Measurements from ENCODE around the gene PLN.

PLN gene

DNA sequence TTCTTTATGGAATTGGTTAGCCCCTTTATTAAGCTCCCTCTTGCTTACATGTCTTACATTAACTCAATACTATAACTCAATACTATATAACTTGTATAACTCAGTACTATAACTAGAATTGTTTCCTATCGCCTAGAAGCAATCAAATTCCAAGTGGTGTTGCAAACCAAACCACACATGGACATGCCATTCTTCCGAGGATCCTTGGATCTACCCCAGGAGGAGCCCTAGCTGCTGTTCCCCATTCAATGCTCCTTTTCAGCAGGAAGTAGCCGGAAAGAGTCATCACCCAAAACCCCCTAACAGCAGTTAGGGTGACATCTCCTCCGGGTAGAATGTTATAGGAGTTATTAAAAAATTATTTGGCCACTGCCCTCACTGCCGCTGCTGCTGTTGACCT, 40.5 kb downstream of the PLN start:
- TF ChIP-seq, protein P1, sequence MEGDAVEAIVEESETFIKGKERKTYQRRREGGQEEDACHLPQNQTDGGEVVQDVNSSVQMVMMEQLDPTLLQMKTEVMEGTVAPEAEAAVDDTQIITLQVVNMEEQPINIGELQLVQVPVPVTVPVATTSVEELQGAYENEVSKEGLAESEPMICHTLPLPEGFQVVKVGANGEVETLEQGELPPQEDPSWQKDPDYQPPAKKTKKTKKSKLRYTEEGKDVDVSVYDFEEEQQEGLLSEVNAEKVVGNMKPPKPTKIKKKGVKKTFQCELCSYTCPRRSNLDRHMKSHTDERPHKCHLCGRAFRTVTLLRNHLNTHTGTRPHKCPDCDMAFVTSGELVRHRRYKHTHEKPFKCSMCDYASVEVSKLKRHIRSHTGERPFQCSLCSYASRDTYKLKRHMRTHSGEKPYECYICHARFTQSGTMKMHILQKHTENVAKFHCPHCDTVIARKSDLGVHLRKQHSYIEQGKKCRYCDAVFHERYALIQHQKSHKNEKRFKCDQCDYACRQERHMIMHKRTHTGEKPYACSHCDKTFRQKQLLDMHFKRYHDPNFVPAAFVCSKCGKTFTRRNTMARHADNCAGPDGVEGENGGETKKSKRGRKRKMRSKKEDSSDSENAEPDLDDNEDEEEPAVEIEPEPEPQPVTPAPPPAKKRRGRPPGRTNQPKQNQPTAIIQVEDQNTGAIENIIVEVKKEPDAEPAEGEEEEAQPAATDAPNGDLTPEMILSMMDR (IDR thresholded peaks at IDR 0.05; ENCODE audit: borderline replicate concordance, insufficient read depth, low read depth, low read length) = no peak
- no peak overlapping the region for H3K4me3 ChIP-seq (ENCODE audit: low read depth, low read length)

- TF ChIP-seq, protein P1 (IDR thresholded peaks at IDR 0.05; ENCODE audit: borderline replicate concordance, insufficient read depth, low read depth, low read length) = no peak
- H3K4me3 ChIP-seq (ENCODE audit: low read depth, low read length) = no peak overlapping the region
Observed at GRCh38 chr6:118589186-118589585, 41.1 kb downstream of the PLN start.

DNA sequence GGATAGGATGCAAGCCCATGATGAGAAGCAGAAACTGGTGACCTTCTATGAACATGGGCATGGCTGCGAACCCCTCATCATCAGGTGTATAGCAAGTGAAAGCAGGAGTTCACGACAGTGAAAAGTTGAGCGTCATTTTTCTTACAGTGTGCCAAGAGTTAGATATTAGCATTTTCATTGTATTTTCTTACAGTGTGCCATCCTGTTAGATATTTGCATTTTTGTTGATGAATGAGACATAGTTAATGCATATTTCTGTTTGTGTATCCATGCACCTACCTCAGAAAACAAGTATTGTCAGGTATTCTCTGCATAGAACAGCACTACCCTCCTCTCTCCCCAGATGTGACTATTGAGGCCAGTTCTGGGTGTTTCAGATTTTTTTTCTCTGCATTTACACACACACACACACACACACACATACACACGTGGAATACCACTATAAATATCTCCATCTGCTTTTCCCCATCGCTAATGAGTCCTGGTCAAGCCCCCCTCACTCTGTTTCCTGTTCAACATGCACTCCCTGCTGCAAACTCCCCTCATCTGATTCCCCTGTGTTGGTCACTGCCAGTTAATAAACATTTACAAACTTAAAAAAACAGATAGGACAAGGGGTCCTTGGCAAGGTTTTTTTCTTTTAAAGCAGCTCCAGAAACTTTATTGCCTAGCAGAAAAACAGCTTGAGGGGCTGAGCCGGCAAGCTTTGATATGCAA, 41.7 kb downstream of the PLN start:
- TF ChIP-seq, protein P1 (IDR thresholded peaks at IDR 0.05; ENCODE audit: borderline replicate concordance, insufficient read depth, low read depth, low read length) = no peak
- no peak overlapping the region for H3K4me3 ChIP-seq (ENCODE audit: low read depth, low read length)

DNA sequence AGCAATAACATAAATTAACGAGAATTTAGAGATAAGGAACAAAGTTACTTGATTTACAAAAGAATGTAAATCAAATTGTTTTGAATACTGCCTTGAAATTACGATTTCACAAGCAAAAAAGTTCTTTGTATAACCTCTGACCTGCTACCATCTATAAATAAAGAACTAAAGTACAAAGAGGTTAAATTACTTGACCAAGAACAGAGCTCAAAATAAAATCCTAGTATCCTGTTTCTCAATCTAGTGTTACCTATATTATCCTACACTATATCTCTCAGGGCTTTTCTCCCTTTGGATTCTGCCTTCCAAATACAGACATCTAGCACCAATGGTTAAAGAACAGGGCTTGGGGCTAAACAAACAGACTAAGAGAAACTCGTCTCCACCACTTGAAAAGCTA, 43.8 kb downstream of the PLN start:
- TF ChIP-seq, protein P1 (IDR thresholded peaks at IDR 0.05; ENCODE audit: borderline replicate concordance, insufficient read depth, low read depth, low read length) = no peak
- H3K4me3 ChIP-seq (ENCODE audit: low read depth, low read length) = no peak overlapping the region

GRCh38 chr6:118594877-118595276, 46.8 kb downstream of the PLN start:
- TF ChIP-seq, protein P1 (IDR thresholded peaks at IDR 0.05; ENCODE audit: borderline replicate concordance, insufficient read depth, low read depth, low read length) = no peak
- no peak overlapping the region for H3K4me3 ChIP-seq (ENCODE audit: low read depth, low read length)

DNA sequence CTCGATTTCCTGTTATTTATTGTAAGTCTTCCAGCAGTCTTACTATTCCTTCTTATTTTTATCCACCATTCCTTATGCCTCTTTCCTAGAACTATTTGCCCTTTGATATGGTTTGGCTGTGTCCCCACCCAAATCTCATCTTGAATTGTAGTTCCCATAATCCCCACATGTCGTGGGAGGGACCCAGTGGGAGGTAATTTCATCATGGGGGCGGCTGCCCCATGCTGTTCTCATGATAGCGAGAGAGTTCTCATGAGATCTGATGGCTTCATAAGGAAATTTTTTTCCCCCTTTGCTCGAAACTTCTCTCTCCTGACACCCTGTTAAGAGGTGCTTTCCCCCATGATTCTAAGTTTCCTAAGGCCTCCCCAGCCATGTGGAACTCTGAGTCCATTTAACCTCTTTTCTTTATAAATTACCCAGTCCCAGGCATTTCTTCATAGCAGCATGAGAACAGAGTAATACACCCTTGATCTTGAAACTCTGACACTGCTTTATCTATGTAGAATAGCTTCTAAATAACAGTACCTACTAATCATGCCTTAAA, 48.8 kb downstream of the PLN start:
- TF ChIP-seq, protein P1 (IDR thresholded peaks at IDR 0.05; ENCODE audit: borderline replicate concordance, insufficient read depth, low read depth, low read length) = no peak
- no peak overlapping the region for H3K4me3 ChIP-seq (ENCODE audit: low read depth, low read length)

DNA sequence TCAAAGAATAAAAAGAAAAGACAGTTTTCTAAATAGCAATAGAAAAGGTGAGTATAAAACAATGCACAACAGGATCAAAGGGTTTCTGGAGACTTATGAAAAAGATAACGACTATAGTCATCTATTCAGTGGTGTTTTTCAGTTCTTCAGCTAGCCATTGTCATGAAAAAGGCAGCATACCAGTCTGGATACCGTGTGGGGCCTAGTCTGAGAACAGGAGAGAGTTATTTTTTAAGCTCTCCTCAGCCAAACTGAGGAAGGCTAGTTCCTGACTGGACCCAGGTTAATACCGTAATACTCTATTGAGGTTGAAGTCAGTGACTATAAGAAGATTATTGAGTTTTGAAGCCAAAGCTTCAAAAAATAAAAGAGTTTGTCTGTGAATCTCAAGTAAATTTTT, 49.5 kb downstream of the PLN start:
- TF ChIP-seq, protein P1 (IDR thresholded peaks at IDR 0.05; ENCODE audit: borderline replicate concordance, insufficient read depth, low read depth, low read length) = no peak
- H3K4me3 ChIP-seq (ENCODE audit: low read depth, low read length) = no peak overlapping the region
